ENCODE results near the gene ERCC6L.
"Not testable (repeated sequence)": the region's sequence is repeated elsewhere in the genome, so short reads cannot be mapped to it uniquely, and the experiment has no call there.

ERCC6L gene

DNA sequence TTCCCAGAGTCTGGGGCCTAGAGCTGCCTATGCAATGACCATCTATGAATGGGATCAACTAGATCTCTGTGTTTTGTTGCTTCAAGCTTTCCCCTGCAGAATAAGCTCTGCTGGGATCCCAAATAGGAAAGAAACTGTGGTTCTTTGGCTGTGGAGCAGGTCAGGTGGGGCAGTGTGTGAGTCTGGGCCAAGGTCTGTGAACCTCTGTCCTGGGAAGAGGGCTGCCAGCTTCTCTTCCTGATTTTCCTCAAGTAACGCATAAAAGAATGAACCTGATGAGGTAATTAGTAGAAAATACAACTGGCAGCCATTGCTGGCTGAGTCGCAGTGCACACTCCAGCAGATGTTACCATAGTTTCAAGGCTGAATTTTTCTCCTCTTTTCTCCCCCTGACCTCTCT is 61.8 kb downstream of the ERCC6L start:
- in situ Hi-C loops (cut with MboI; ENCODE audit: low sequenced_read_pairs) = no loop called here

DNA sequence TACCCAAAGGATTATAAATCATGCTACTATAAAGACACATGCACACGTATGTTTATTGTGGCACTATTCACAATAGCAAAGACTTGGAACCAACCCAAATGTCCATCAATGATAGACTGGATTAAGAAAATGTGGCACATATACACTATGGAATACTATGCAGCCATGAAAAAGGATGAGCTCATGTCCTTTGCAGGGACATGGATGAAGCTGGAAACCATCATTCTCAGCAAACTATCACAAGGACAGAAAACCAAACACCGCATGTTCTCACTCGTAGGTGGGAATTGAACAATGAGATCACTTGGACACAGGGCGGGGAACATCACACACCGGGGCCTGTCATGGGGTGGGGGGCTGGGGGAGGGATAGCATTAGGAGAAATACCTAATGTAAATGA is 62.5 kb downstream of the ERCC6L start:
- in situ Hi-C loops (cut with MboI; ENCODE audit: low sequenced_read_pairs) = not testable (repeated sequence)

DNA sequence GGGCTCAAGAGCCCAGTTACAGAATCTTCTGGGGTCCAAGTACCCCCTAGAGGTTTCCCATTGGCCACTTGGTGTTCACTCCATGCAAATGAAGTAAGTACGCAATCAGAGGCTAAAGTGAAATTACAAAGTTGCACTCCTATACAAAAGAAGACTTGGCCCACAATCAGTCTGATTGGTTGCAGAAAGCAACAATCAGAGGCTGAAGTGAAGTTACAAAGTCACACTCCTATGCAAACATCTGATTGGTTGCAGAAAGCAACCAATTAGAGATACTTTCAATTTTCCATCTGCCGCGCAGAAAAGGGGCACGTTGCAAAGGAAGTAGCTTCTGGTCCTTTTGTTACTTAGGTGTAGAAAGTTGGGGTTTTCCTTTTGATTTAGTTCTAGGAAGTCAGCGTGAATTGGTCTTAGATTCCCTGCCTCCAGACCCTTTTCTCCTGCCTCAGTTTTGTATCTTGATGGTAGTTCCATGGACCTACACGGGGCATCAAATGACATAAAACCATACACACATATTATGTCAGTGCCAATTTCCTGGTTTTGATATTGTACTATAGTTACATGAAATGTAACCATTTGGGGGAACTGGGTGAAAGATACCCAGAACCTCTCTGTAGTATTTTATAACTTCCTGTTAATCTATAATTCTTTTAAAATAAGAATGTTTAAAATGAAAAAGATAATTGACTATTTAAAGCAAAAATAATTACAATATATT is 69.7 kb downstream of the ERCC6L start:
- in situ Hi-C loops (cut with MboI; ENCODE audit: low sequenced_read_pairs) = no loop called here

DNA sequence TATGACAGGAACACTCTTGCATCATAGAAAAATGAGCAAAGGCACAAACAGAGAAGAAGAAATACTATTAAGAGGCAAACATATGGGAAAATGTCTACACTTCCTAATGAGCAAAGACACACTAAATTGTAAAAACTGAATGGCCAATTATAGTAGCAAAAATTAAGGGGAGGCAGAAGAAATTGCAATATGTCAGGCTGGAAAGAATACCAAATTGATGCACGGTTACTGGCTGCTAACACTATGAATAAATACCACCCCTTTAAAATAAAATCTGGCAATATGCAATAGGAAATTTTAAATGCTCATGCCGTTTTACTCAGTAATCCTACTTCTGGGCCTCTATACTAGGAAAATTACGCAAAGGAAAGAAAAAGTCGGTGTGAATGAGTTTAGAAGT is 73.3 kb downstream of the ERCC6L start:
- in situ Hi-C loops (cut with MboI; ENCODE audit: low sequenced_read_pairs) = no loop called here

DNA sequence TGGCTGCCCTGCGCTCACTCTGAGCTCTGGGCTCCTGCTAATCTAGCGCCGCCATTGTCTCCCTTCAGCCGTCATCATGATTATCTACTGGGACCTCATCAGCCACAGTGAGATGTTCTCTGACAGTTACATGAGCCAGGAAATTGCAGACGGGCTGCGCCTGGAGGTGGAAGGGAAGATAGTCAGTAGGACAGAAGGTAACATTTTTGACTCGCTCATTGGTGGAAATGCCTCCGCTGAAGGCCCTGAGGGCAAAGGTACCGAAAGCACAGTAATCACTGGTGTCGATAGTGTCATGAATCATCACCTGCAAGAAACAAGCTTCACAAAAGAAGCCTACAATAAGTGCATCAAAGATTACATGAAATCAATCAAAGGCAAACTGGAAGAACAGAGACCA is 79.1 kb downstream of the ERCC6L start:
- in situ Hi-C loops (cut with MboI; ENCODE audit: low sequenced_read_pairs) = no loop called here

DNA sequence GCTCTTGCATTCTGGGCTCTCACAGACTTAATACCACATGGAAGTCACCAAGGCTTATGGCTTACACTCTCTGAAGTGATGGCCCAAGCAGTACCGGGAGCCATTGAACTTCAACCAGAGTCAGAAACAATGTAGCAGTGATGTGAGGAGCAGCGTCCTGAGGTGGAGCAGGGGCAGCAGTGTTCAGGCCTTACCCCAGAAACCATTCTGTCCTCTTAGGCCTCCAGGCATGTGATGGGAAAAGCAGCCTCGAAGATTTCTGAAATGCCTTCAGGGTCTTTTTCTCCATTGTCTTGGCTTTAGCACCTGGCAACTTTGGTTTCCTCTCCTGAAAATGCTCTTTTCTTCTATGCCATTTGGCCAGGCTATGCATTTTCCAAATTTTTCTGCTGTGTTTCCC is 80.1 kb downstream of the ERCC6L start:
- in situ Hi-C loops (cut with MboI; ENCODE audit: low sequenced_read_pairs) = no loop called here
